ENCODE data around the gene HPSE2.

The HPSE2 gene

GRCh38 chr10:98481404-98481945, 754.2 kb downstream of the HPSE2 start:
- no peak overlapping the region for H2AFZ ChIP-seq (ENCODE audit: low read depth, low read length)
- no peaks in the 10 kb centered on the region for H3K27me3 ChIP-seq (ENCODE audit: insufficient read depth, low read length, poor library complexity)
- ATAC-seq (ENCODE audit: insufficient read depth, low read depth) = no peak
- no peak for DNase-seq
- no peaks in the 10 kb centered on the region for H3K36me3 ChIP-seq (ENCODE audit: insufficient read depth, low read length)
- no peaks in the 10 kb centered on the region for H4K20me1 ChIP-seq (ENCODE audit: insufficient read depth, low read length)
- no peak overlapping the region for H3K4me3 ChIP-seq (ENCODE audit: low read depth in 1 of 2, low read length in 2 of 2)
- no peaks in the 10 kb centered on the region for H3K79me2 ChIP-seq (ENCODE audit: insufficient read depth, low read length)
- TF ChIP-seq CTCF (IDR thresholded peaks at IDR 0.05; ENCODE audit: borderline replicate concordance, extremely low read depth, low read length, poor library complexity, severe bottlenecking) (no peak), EZH2 (IDR thresholded peaks at IDR 0.05; ENCODE audit: borderline replicate concordance, low read depth, low read length, severe bottlenecking) (no peak)
- H3K9ac ChIP-seq (ENCODE audit: low read depth, low read length) = no peak overlapping the region
- no peaks in the 10 kb centered on the region for H3K9me3 ChIP-seq (ENCODE audit: insufficient read depth, low read length, severe bottlenecking)
- no peak overlapping the region for H3K27ac ChIP-seq (ENCODE audit: low read length)
- H3K4me2 ChIP-seq (ENCODE audit: insufficient read depth, low read length) = no peak overlapping the region
- H3K4me1 ChIP-seq (ENCODE audit: insufficient read depth, low read length) = no peaks in the 10 kb centered on the region

GRCh38 chr10:98478430-98479222, 757.0 kb downstream of the HPSE2 start:
- H3K9me3 ChIP-seq (ENCODE audit: insufficient read depth, low read length, severe bottlenecking) = no peaks in the 10 kb centered on the region
- no peak overlapping the region for H3K27ac ChIP-seq (ENCODE audit: low read length)
- no peaks in the 10 kb centered on the region for H3K36me3 ChIP-seq (ENCODE audit: insufficient read depth, low read length)
- no peak for ATAC-seq (ENCODE audit: insufficient read depth, low read depth)
- H3K4me2 ChIP-seq (ENCODE audit: insufficient read depth, low read length) = no peak overlapping the region
- H3K4me3 ChIP-seq (ENCODE audit: low read depth in 1 of 2, low read length in 2 of 2) = no peak overlapping the region
- H3K4me1 ChIP-seq (ENCODE audit: insufficient read depth, low read length) = no peaks in the 10 kb centered on the region
- no peaks in the 10 kb centered on the region for H3K27me3 ChIP-seq (ENCODE audit: insufficient read depth, low read length, poor library complexity)
- no peaks in the 10 kb centered on the region for H3K79me2 ChIP-seq (ENCODE audit: insufficient read depth, low read length)
- no peaks in the 10 kb centered on the region for H4K20me1 ChIP-seq (ENCODE audit: insufficient read depth, low read length)
- H3K9ac ChIP-seq (ENCODE audit: low read depth, low read length) = no peak overlapping the region
- no peak for DNase-seq
- H2AFZ ChIP-seq (ENCODE audit: low read depth, low read length) = no peak overlapping the region
- TF ChIP-seq EZH2 (IDR thresholded peaks at IDR 0.05; ENCODE audit: borderline replicate concordance, low read depth, low read length, severe bottlenecking) (no peak), CTCF (IDR thresholded peaks at IDR 0.05; ENCODE audit: borderline replicate concordance, extremely low read depth, low read length, poor library complexity, severe bottlenecking) (no peak)

GRCh38 chr10:98477861-98478260, 757.8 kb downstream of the HPSE2 start:
- no peaks in the 10 kb centered on the region for H3K9me3 ChIP-seq (ENCODE audit: insufficient read depth, low read length, severe bottlenecking)
- H3K4me3 ChIP-seq (ENCODE audit: low read depth in 1 of 2, low read length in 2 of 2) = no peak overlapping the region
- no peak for ATAC-seq (ENCODE audit: insufficient read depth, low read depth)
- no peaks in the 10 kb centered on the region for H4K20me1 ChIP-seq (ENCODE audit: insufficient read depth, low read length)
- H3K36me3 ChIP-seq (ENCODE audit: insufficient read depth, low read length) = no peaks in the 10 kb centered on the region
- H3K4me1 ChIP-seq (ENCODE audit: insufficient read depth, low read length) = no peaks in the 10 kb centered on the region
- H2AFZ ChIP-seq (ENCODE audit: low read depth, low read length) = no peak overlapping the region
- no peak overlapping the region for H3K4me2 ChIP-seq (ENCODE audit: insufficient read depth, low read length)
- H3K79me2 ChIP-seq (ENCODE audit: insufficient read depth, low read length) = no peaks in the 10 kb centered on the region
- no peaks in the 10 kb centered on the region for H3K27me3 ChIP-seq (ENCODE audit: insufficient read depth, low read length, poor library complexity)
- no peak overlapping the region for H3K27ac ChIP-seq (ENCODE audit: low read length)
- no peak for DNase-seq
- no peak overlapping the region for H3K9ac ChIP-seq (ENCODE audit: low read depth, low read length)
- no peak for TF ChIP-seq EZH2 (IDR thresholded peaks at IDR 0.05; ENCODE audit: borderline replicate concordance, low read depth, low read length, severe bottlenecking)
- TF ChIP-seq CTCF (IDR thresholded peaks at IDR 0.05; ENCODE audit: borderline replicate concordance, extremely low read depth, low read length, poor library complexity, severe bottlenecking) = no peak

Data from DND-41 (cell line).